ENCODE measurements around the gene AKAP13. TPM values are rescaled to one million over a fixed set of nuclear protein-coding genes. Genes with fewer than 3 reads are reported as not detected.
A peak's percentile ranks its signal among the peaks of the same experiment; 100 is the strongest.

AKAP13 gene
- total RNA-seq, 2 experiments from 2014 or later, result 282 to 304 TPM

DNA sequence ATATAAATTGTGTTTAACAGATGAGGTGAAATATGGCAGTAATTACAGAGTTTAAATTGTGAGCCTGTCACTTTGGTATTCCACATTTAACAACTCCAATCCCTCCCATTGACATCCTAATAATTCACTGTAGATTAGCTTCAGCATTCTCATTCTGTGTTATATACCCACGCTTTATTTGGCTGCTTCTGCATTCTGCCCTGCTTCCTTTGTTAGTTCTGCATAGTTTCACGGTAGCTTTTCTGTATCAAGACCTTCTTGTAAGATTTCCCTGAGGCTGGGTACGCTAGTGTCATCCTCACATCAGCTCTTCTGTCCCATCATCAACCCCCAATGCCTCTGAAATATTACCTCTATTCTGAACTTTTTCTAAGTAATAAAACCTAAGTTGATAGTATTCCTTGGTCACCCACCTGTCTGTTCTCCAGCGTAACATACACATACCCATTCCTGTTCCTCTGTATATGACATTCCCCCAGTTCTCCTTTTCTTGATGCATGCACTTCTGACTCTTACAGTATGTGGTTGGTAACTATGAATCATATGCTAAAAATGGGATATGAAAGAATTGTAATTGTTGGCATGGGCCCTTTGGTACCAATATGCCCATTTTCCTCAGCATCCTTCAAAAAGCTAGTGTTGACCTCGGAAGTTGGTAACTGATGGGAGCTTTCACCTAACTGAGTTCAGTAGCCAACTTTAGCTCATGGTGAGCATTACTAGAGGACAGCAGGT lies 243.1 kb downstream of the AKAP13 start:
- intact Hi-C loops (cut with DNase I, micrococcal nuclease), result loop anchor here in 1 of 2 experiments (2.0 to 5.0 kb wide), 2 partner anchors 41 to 84 kb away; no protein-coding TSS in a partner anchor
- Mint-ChIP-seq H3K36me3 (ENCODE audit: low read depth) (peaks cover 28% of the 10 kb centered on the region), H3K4me1 (ENCODE audit: low read depth) (peaks cover 67% of the 10 kb centered on the region), H3K27ac (peak overlapping the region; percentile 3), H3K4me3 (no peak overlapping the region), H3K9me3 (no peaks in the 10 kb centered on the region), H3K27me3 (no peaks in the 10 kb centered on the region)
- POLR2A ChIA-PET, result interaction anchor here (0.6 to 3.9 kb wide), 4 partner anchors 16 to 42 kb away, joined by 3 to 20 read pairs (median 4); no protein-coding TSS in a partner anchor
- Histone ChIP-seq H3K27ac (ENCODE audit: low read depth in 1 of 2, low read length in 2 of 2) (no peak overlapping the region), H3K27me3 (ENCODE audit: control insufficient read depth in 1 of 2, insufficient read depth in 2 of 2, low read length in 2 of 2) (no peaks in the 10 kb centered on the region), H3K4me1 (ENCODE audit: insufficient read depth, low read length) (peaks cover 57% of the 10 kb centered on the region), H3K4me3 (ENCODE audit: low read length) (no peak overlapping the region), H3K9me3 (ENCODE audit: control insufficient read depth in 1 of 2, insufficient read depth in 1 of 2, low read length in 2 of 2) (no peaks in the 10 kb centered on the region), H3K36me3 (ENCODE audit: insufficient read depth, low read length) (peaks cover 6% of the 10 kb centered on the region)
- DNase-seq (peak in 2 of 14 experiments; percentile 31 to 40), ATAC-seq (ENCODE audit: poor library complexity) (no peak)
- CTCF ChIA-PET, result interaction anchor here (1.0 to 1.5 kb wide), 3 partner anchors 33 to 327 kb away, joined by 3 to 4 read pairs (median 3); no protein-coding TSS in a partner anchor
- TF ChIP-seq CTCF (IDR thresholded peaks at IDR 0.05), result no peak

DNA sequence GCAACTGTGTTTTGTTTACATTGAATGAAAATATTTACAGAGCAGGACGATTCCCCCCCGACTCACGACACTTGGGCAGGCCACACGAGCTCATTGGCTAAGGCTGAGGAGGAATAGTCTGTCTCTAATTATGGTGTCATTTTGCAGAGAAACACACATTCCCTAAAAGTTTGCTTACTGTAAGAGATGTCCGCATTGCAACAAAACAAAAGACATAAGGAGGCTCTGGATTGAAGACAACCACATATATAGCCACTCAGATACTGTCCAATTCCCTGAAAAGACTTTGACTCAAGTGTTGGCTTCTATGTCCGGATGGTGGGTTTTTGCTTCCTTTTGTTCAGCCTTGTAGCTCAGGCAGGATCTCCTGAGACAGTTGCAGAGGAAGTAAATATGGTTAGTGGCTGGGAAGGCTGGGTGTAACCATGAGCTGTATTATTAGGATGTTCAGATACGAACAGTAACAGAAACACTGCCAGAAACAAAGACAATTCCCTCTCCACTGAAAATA lies 243.9 kb downstream of the AKAP13 start:
- no peak for TF ChIP-seq CTCF (IDR thresholded peaks at IDR 0.05)
- ChIA-PET CTCF (interaction anchor here (1.0 to 1.5 kb wide), 4 partner anchors 32 to 327 kb away, joined by 3 to 4 read pairs (median 3); no protein-coding TSS in a partner anchor), POLR2A (interaction anchor here (0.8 to 3.9 kb wide), 7 partner anchors 13 to 83 kb away, joined by 3 to 20 read pairs (median 4); no protein-coding TSS in a partner anchor)
- Mint-ChIP-seq H3K36me3 (ENCODE audit: low read depth) (peaks cover 34% of the 10 kb centered on the region), H3K27ac (peak overlapping the region; percentile 79), H3K4me1 (ENCODE audit: low read depth) (peaks cover 73% of the 10 kb centered on the region), H3K4me3 (peak overlapping the region; percentile 49), H3K9me3 (no peaks in the 10 kb centered on the region), H3K27me3 (no peaks in the 10 kb centered on the region)
- peaks cover 50% of the 10 kb centered on the region for H3K4me1 ChIP-seq (ENCODE audit: insufficient read depth, low read length)
- H3K4me3 ChIP-seq (ENCODE audit: low read length), result peak overlapping the region; percentile 5
- ATAC-seq (ENCODE audit: poor library complexity) (peak; percentile 22), DNase-seq (peak in 4 of 14 experiments; percentile 19 to 73 (median 43))
- H3K9me3 ChIP-seq (ENCODE audit: control insufficient read depth in 1 of 2, insufficient read depth in 1 of 2, low read length in 2 of 2), result no peaks in the 10 kb centered on the region
- H3K36me3 ChIP-seq (ENCODE audit: insufficient read depth, low read length), result peaks cover 6% of the 10 kb centered on the region
- intact Hi-C loops (cut with DNase I, micrococcal nuclease), result loop anchor here in 1 of 2 experiments (2.0 to 5.0 kb wide), 2 partner anchors 42 to 83 kb away; no protein-coding TSS in a partner anchor
- peak overlapping the region in 1 of 2 donors; percentile 25 for H3K27ac ChIP-seq (ENCODE audit: low read depth in 1 of 2, low read length in 2 of 2)
- no peaks in the 10 kb centered on the region for H3K27me3 ChIP-seq (ENCODE audit: control insufficient read depth in 1 of 2, insufficient read depth in 2 of 2, low read length in 2 of 2)

GRCh38 chr15:85625166-85625830 lies 244.9 kb downstream of the AKAP13 start:
- intact Hi-C loops (cut with DNase I, micrococcal nuclease), result loop anchor here in 1 of 2 experiments (2.0 kb wide), 1 partner anchor 42 kb away; no protein-coding TSS in a partner anchor
- no peak overlapping the region for H3K4me3 ChIP-seq (ENCODE audit: low read length)
- no peaks in the 10 kb centered on the region for H3K27me3 ChIP-seq (ENCODE audit: control insufficient read depth in 1 of 2, insufficient read depth in 2 of 2, low read length in 2 of 2)
- peak overlapping the region; percentile 5 to 25 for H3K27ac ChIP-seq (ENCODE audit: low read depth in 1 of 2, low read length in 2 of 2)
- peaks cover 78% of the 10 kb centered on the region for H3K4me1 Mint-ChIP-seq (ENCODE audit: low read depth)
- peaks cover 41% of the 10 kb centered on the region for H3K4me1 ChIP-seq (ENCODE audit: insufficient read depth, low read length)
- POLR2A ChIA-PET, result interaction anchor here (0.8 to 3.9 kb wide), 12 partner anchors 21 to 245 kb away, joined by 3 to 20 read pairs (median 4); partner anchors contain the start of gene AKAP13
- peak overlapping the region; percentile 49 for H3K4me3 Mint-ChIP-seq
- ATAC-seq (ENCODE audit: poor library complexity) (peak; percentile 33), DNase-seq (peak in 7 of 14 experiments; percentile 9 to 71 (median 43))
- H3K9me3 Mint-ChIP-seq, result no peaks in the 10 kb centered on the region
- no peaks in the 10 kb centered on the region for H3K9me3 ChIP-seq (ENCODE audit: control insufficient read depth in 1 of 2, insufficient read depth in 1 of 2, low read length in 2 of 2)
- CTCF ChIA-PET, result interaction anchor here (1.1 to 1.5 kb wide), 2 partner anchors 32 to 42 kb away, joined by 3 read pairs; no protein-coding TSS in a partner anchor
- peaks cover 6% of the 10 kb centered on the region for H3K36me3 ChIP-seq (ENCODE audit: insufficient read depth, low read length)
- H3K27ac Mint-ChIP-seq, result peak overlapping the region; percentile 79
- TF ChIP-seq CTCF (IDR thresholded peaks at IDR 0.05), result no peak
- H3K36me3 Mint-ChIP-seq (ENCODE audit: low read depth), result peaks cover 39% of the 10 kb centered on the region
- H3K27me3 Mint-ChIP-seq, result no peaks in the 10 kb centered on the region
